Spleen (tissue), 7 donors: ENCODE results near the gene CLMP.
"Not testable (repeated sequence)": the region's sequence is repeated elsewhere in the genome, so short reads cannot be mapped to it uniquely, and the experiment has no call there.

Source experiments
- POLR2AphosphoS5 ChIP-seq, 3 donors: sonication (generic); formaldehyde crosslinking; IDR thresholded peaks; one replicate each; pipeline ENCODE4 v1.5.1; 2017; ENCODE audit warnings: antibody characterized with exemption in 3 of 3
- TF ChIP-seq, protein P1 (sequence below), 11 experiments: fragments of 200-600 bp in 7 of 11; fragments of 450-650 bp in 4 of 11; sonication (generic) in 4 of 11; IDR thresholded peaks in 8 of 11; conservative IDR thresholded peaks in 3 of 11; 1 replicate in 7 of 11; 2 replicates in 4 of 11; pipeline versions ENCODE4 v1.4.0 to v1.8.0; 2016 to 2021; ENCODE audit warnings: antibody characterized with exemption in 11 of 11, inconsistent platforms in 4 of 11, mild to moderate bottlenecking in 1 of 11
- donor health status: DM: no; HTN: no; CAD: no; lungs with moderate emphysema.
- donor health status: DM: no; HTN: no; CAD: no.
- donor health status: DM: no; HTN: no; CAD: no.

DNA sequence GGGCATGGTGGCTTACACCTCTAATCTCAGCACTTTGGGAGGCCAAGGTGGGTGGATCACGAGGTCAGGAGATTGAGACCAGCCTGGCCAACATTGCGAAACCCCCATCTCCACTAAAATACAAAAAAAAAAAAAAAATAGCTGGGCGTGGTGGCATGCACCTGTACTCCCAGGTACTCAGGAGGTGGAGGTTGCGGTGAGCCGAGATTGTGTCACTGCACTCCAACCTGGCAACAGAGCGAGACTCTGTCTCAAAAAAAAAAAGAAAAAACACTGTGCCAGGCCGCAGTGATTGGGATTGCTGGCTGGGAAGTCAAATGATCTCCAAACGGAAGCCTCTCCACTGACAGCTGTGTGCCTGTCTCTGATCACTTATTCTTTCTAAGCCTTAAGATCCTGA, 104.9 kb downstream of the CLMP start:
- TF ChIP-seq, protein P1, sequence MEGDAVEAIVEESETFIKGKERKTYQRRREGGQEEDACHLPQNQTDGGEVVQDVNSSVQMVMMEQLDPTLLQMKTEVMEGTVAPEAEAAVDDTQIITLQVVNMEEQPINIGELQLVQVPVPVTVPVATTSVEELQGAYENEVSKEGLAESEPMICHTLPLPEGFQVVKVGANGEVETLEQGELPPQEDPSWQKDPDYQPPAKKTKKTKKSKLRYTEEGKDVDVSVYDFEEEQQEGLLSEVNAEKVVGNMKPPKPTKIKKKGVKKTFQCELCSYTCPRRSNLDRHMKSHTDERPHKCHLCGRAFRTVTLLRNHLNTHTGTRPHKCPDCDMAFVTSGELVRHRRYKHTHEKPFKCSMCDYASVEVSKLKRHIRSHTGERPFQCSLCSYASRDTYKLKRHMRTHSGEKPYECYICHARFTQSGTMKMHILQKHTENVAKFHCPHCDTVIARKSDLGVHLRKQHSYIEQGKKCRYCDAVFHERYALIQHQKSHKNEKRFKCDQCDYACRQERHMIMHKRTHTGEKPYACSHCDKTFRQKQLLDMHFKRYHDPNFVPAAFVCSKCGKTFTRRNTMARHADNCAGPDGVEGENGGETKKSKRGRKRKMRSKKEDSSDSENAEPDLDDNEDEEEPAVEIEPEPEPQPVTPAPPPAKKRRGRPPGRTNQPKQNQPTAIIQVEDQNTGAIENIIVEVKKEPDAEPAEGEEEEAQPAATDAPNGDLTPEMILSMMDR (IDR thresholded peaks at IDR 0.05 in 8 of 11, conservative IDR thresholded peaks at IDR 0.05 in 3 of 11), result not testable (repeated sequence)
- not testable (repeated sequence) for TF ChIP-seq POLR2AphosphoS5 (IDR thresholded peaks at IDR 0.05)
